HepG2 (cell line): ENCODE data around the gene SLC35B2. TPM values are rescaled to one million over a fixed set of nuclear protein-coding genes. Genes with fewer than 3 reads are reported as not detected.

Source experiments
- FOSL2 ChIP-seq: sonication (generic); formaldehyde crosslinking; IDR thresholded peaks from 2 replicates; pipeline ENCODE4 v1.4.0; 2020; ENCODE audit warnings: missing genetic modification reagents
- KAT2B ChIP-seq: fragments of 150-350 bp; IDR thresholded peaks from 2 replicates; pipeline ENCODE4 v1.6.1; 2014; ENCODE audit warnings: low read depth, low read length, borderline replicate concordance
- MIER3 ChIP-seq: IDR thresholded peaks from 2 replicates; pipeline ENCODE4 v1.6.1; 2016; ENCODE audit warnings: missing compliant biosample characterization, borderline replicate concordance
- NFYB ChIP-seq: sonication (generic); formaldehyde crosslinking; IDR thresholded peaks from 2 replicates; pipeline ENCODE4 v1.4.0; 2020; ENCODE audit warnings: missing genetic modification reagents
- NKX3-1 ChIP-seq: sonication (generic); formaldehyde crosslinking; IDR thresholded peaks from 2 replicates; pipeline ENCODE4 v1.5.0; 2020; ENCODE audit warnings: missing genetic modification reagents
- RXRA ChIP-seq: sonication (generic); formaldehyde crosslinking; IDR thresholded peaks from 2 replicates; pipeline ENCODE4 v1.5.1; 2020; ENCODE audit warnings: missing genetic modification reagents
- SMARCC2 ChIP-seq: fragments of 450-650 bp; IDR thresholded peaks from 2 replicates; pipeline ENCODE4 v1.6.1; 2017; ENCODE audit warnings: antibody characterized with exemption, mild to moderate bottlenecking
- TRIM24 ChIP-seq: sonication (generic); formaldehyde crosslinking; IDR thresholded peaks from 2 replicates; pipeline ENCODE4 v1.8.0; 2022; ENCODE audit warnings: mild to moderate bottlenecking, missing genetic modification reagents
- ZBTB42 ChIP-seq: sonication (generic); formaldehyde crosslinking; IDR thresholded peaks from 2 replicates; pipeline ENCODE4 v1.5.0; 2020; ENCODE audit warnings: mild to moderate bottlenecking, missing genetic modification reagents
- ZNF121 ChIP-seq: sonication (generic); formaldehyde crosslinking; IDR thresholded peaks from 2 replicates; pipeline ENCODE4 v1.5.0; 2020; ENCODE audit warnings: mild to moderate bottlenecking, missing genetic modification reagents
- ZNF326 ChIP-seq: sonication (generic); formaldehyde crosslinking; IDR thresholded peaks from 2 replicates; pipeline ENCODE4 v1.4.0; 2020; ENCODE audit warnings: missing genetic modification reagents, borderline replicate concordance
- ZNF530 ChIP-seq: sonication (generic); formaldehyde crosslinking; IDR thresholded peaks from 2 replicates; pipeline ENCODE4 v1.5.0; 2020; ENCODE audit warnings: low read depth, mild to moderate bottlenecking, missing genetic modification reagents
- polyA plus RNA-seq, 8 experiments: library from polyadenylated mRNA; depleted of rRNA in 3 of 8; stranded (reverse) in 7 of 8; unstranded in 1 of 8; fragments of >200 nt; fragmentation: Illumina TruSeq in 4 of 8; extraction: Trizol in 4 of 8; gene quantifications; 2 replicates each; pipeline versions ENCODE4 v1.2.1 to v1.2.3, GENCODE V29; 2011 to 2016; ENCODE audit warnings: low read depth in 4 of 8, missing spikeins in 1 of 8, mixed read lengths in 1 of 8; ENCODE audit not compliant: insufficient read depth in 1 of 8
- total RNA-seq, 5 experiments: library from RNA; depleted of rRNA; stranded (reverse); fragments of >200 nt; fragmentation: Illumina TruSeq; extraction: Trizol; gene quantifications; 2 replicates each; pipeline ENCODE4 v1.2.3, GENCODE V29; 2016; ENCODE audit warnings: low read depth in 1 of 5
- TF ChIP-seq, protein P1 (sequence below): sonication (generic); formaldehyde crosslinking; IDR thresholded peaks from 2 replicates; pipeline ENCODE4 v1.4.0; 2020; ENCODE audit warnings: mild to moderate bottlenecking, low read depth, missing genetic modification reagents
- TF ChIP-seq, protein P2 (sequence below): sonication (generic); formaldehyde crosslinking; IDR thresholded peaks from 2 replicates; pipeline ENCODE4 v1.9.0; 2021; ENCODE audit warnings: missing genetic modification reagents, borderline replicate concordance
- TF ChIP-seq, protein P3 (sequence below): sonication (generic); formaldehyde crosslinking; IDR thresholded peaks from 2 replicates; pipeline ENCODE4 v1.4.0; 2020; ENCODE audit warnings: mild to moderate bottlenecking, missing genetic modification reagents
- TF ChIP-seq, protein P4 (sequence below): IDR thresholded peaks from 2 replicates; pipeline ENCODE4 v1.6.1; 2016; ENCODE audit warnings: mild to moderate bottlenecking
- TF ChIP-seq, protein P5 (sequence below): sonication (generic); formaldehyde crosslinking; IDR thresholded peaks from 2 replicates; pipeline ENCODE4 v1.4.0; 2020; ENCODE audit warnings: missing genetic modification reagents

The SLC35B2 gene
- total and polyA plus RNA-seq, 2 of the 13 experiments (the other 11 are each of a cell fraction or from before 2014, with no cell fraction given): 61.1 to 148 TPM

DNA sequence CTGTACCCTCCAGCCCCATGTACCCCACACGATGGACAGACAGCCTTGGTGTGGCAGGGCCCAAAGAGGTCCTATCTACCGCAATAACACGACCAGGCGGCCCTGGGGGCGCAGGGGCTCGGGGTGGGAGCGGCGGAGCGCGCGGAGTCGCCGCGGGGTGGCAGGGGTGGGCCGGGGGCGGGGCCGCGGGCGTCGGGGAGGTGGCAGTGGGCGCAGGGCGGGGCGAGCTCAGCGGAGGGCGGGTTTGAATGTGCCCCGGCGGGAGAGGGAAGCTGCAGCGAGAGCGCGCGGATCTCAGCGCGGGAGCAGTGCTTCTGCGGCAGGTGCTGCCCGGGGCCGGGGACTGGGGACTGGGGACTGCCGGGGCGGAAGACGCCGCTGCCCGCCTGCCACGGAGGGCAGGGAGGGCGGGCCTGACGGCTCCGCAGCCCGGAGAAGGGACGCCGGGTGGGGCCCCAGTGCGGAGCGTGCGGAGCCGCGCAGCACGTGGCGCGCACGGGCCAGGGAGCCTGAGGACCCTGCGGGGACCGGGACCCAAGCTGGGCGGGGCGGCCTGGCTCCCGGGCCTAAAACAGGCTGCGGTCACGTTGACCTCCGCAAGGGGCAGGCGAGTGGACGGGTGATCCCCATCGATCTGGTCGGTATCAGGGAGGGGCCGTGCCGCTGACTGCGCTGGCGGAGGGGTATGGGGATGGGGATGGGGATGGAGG, 33.9 kb downstream of the SLC35B2 start, which contains the start of gene SLC29A1 (continued):
- no peak for TF ChIP-seq NFYB
- TF ChIP-seq RXRA (CRISPR knock-in tag): 0 out of 2 replicates have a peak, but pooled peaks have one; percentile 24
- 0 out of 2 replicates have a peak, but pooled peaks have one; percentile 42 for TF ChIP-seq ZNF121 (CRISPR knock-in tag)
- no peak for TF ChIP-seq TRIM24
- TF ChIP-seq KAT2B: peak; percentile 70; the same call in 1 of the 2 replicates
- TF ChIP-seq MIER3 (CRISPR knock-in tag): no peak; the same call in 1 of the 2 replicates
- TF ChIP-seq, protein P1, sequence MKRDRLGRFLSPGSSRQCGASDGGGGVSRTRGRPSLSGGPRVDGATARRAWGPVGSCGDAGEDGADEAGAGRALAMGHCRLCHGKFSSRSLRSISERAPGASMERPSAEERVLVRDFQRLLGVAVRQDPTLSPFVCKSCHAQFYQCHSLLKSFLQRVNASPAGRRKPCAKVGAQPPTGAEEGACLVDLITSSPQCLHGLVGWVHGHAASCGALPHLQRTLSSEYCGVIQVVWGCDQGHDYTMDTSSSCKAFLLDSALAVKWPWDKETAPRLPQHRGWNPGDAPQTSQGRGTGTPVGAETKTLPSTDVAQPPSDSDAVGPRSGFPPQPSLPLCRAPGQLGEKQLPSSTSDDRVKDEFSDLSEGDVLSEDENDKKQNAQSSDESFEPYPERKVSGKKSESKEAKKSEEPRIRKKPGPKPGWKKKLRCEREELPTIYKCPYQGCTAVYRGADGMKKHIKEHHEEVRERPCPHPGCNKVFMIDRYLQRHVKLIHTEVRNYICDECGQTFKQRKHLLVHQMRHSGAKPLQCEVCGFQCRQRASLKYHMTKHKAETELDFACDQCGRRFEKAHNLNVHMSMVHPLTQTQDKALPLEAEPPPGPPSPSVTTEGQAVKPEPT (CRISPR knock-in tag): no peak
- peak; percentile 33; the same call in 1 of the 2 replicates for TF ChIP-seq ZBTB42 (CRISPR knock-in tag)
- TF ChIP-seq, protein P2, sequence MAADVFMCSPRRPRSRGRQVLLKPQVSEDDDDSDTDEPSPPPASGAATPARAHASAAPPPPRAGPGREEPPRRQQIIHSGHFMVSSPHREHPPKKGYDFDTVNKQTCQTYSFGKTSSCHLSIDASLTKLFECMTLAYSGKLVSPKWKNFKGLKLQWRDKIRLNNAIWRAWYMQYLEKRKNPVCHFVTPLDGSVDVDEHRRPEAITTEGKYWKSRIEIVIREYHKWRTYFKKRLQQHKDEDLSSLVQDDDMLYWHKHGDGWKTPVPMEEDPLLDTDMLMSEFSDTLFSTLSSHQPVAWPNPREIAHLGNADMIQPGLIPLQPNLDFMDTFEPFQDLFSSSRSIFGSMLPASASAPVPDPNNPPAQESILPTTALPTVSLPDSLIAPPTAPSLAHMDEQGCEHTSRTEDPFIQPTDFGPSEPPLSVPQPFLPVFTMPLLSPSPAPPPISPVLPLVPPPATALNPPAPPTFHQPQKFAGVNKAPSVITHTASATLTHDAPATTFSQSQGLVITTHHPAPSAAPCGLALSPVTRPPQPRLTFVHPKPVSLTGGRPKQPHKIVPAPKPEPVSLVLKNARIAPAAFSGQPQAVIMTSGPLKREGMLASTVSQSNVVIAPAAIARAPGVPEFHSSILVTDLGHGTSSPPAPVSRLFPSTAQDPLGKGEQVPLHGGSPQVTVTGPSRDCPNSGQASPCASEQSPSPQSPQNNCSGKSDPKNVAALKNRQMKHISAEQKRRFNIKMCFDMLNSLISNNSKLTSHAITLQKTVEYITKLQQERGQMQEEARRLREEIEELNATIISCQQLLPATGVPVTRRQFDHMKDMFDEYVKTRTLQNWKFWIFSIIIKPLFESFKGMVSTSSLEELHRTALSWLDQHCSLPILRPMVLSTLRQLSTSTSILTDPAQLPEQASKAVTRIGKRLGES (CRISPR knock-in tag): peak; percentile 96
- TF ChIP-seq ZNF530 (CRISPR knock-in tag): no peak
- TF ChIP-seq, protein P3, sequence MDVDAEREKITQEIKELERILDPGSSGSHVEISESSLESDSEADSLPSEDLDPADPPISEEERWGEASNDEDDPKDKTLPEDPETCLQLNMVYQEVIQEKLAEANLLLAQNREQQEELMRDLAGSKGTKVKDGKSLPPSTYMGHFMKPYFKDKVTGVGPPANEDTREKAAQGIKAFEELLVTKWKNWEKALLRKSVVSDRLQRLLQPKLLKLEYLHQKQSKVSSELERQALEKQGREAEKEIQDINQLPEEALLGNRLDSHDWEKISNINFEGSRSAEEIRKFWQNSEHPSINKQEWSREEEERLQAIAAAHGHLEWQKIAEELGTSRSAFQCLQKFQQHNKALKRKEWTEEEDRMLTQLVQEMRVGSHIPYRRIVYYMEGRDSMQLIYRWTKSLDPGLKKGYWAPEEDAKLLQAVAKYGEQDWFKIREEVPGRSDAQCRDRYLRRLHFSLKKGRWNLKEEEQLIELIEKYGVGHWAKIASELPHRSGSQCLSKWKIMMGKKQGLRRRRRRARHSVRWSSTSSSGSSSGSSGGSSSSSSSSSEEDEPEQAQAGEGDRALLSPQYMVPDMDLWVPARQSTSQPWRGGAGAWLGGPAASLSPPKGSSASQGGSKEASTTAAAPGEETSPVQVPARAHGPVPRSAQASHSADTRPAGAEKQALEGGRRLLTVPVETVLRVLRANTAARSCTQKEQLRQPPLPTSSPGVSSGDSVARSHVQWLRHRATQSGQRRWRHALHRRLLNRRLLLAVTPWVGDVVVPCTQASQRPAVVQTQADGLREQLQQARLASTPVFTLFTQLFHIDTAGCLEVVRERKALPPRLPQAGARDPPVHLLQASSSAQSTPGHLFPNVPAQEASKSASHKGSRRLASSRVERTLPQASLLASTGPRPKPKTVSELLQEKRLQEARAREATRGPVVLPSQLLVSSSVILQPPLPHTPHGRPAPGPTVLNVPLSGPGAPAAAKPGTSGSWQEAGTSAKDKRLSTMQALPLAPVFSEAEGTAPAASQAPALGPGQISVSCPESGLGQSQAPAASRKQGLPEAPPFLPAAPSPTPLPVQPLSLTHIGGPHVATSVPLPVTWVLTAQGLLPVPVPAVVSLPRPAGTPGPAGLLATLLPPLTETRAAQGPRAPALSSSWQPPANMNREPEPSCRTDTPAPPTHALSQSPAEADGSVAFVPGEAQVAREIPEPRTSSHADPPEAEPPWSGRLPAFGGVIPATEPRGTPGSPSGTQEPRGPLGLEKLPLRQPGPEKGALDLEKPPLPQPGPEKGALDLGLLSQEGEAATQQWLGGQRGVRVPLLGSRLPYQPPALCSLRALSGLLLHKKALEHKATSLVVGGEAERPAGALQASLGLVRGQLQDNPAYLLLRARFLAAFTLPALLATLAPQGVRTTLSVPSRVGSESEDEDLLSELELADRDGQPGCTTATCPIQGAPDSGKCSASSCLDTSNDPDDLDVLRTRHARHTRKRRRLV (CRISPR knock-in tag): no peak
- no peak for TF ChIP-seq SMARCC2
- TF ChIP-seq, protein P4, sequence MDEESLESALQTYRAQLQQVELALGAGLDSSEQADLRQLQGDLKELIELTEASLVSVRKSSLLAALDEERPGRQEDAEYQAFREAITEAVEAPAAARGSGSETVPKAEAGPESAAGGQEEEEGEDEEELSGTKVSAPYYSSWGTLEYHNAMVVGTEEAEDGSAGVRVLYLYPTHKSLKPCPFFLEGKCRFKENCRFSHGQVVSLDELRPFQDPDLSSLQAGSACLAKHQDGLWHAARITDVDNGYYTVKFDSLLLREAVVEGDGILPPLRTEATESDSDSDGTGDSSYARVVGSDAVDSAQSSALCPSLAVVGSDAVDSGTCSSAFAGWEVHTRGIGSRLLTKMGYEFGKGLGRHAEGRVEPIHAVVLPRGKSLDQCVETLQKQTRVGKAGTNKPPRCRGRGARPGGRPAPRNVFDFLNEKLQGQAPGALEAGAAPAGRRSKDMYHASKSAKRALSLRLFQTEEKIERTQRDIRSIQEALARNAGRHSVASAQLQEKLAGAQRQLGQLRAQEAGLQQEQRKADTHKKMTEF (CRISPR knock-in tag): no peak; the same call in 1 of the 2 replicates
- TF ChIP-seq, protein P5, sequence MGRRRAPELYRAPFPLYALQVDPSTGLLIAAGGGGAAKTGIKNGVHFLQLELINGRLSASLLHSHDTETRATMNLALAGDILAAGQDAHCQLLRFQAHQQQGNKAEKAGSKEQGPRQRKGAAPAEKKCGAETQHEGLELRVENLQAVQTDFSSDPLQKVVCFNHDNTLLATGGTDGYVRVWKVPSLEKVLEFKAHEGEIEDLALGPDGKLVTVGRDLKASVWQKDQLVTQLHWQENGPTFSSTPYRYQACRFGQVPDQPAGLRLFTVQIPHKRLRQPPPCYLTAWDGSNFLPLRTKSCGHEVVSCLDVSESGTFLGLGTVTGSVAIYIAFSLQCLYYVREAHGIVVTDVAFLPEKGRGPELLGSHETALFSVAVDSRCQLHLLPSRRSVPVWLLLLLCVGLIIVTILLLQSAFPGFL (CRISPR knock-in tag): 0 out of 2 replicates have a peak, but pooled peaks have one; percentile 41
- no peak for TF ChIP-seq ZNF326 (CRISPR knock-in tag)
- peak; percentile 75; the same call in 1 of the 2 replicates for TF ChIP-seq NKX3-1 (CRISPR knock-in tag)
- TF ChIP-seq FOSL2: no peak; the same call in none of the 2 replicates
